NCI-H187 (cell line): ENCODE results near the gene FMR1.

Experiments
- DNase-seq, 2 experiments: peaks; one replicate each; lab custom pipeline; 2025; lab: John Stamatoyannopoulos, UW

The FMR1 gene

GRCh38 chrX:147916375-147916968, 4.8 kb downstream of the FMR1 start:
- DNase-seq = no peak

DNA sequence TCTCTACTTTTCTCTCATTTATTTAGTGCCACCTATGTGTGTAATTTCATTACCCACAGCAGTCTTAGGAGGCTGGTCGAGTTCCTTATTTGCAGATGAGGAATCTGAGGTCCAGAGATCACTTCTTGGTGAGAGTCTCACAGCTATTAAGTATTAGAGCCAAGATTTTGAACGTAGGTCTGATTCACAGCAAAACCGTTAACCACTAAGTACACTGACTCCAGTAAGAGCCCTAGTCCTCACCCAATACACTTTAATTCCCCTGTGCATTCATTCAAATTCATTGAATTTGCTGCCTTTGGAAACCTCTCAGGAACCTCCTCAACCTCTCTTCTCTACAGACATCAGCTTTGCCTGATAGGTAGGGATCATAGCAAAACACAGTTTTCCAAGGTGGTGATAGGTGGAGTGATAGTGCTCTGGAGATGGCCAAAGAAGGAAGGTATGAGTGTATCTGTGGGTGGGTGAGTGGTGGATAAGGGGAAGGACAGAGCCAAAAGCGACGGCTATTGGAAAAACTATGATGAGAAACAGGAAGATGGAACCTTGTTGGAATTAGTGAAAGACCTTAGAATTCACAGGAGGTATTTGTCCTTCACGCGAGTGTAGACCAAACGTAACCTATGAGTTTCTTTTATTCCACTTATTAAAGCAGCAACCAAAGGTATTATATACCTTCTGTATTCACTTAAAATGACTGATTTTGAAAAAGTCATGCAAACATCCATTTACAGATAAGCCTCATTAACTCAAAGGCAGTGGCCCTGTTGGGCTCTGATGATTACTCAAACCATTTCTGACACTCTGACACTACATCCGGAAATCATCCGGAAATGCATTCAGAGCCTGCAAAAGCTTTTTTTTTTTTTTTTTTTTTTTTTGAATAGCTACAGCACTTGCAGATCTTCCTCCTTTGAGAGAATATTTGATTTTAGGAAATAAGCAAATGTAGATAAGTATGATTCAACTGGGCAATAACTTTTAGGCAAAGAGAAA, 6.3 kb downstream of the FMR1 start:
- DNase-seq = no peak

DNA sequence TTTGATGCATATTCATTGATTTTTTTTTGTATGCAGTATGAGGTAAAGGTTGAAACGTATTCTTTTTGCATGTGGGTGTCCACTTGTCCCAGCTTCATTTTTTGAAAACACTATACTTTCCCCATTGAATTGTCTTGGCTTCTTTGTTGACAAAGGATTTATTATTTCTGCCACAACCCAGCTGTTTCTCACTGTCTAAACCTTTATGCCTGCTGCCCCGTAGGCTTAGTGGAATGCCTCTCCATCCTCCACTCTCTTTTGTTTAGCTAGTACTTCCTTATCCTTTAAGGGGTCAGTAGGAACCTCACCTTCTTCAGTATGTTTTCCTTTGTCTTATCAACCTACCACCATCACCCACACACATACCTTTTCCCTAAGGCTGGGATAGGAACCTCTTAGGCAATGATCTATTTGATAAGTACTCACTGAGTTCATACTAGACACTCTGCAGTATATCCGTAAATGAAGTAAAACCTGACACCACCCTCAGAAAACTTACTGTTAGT, 8.5 kb downstream of the FMR1 start:
- DNase-seq = no peak

- DNase-seq = no peak
These were observed 11.9 kb downstream of the FMR1 start for GRCh38 chrX:147923605-147924004.

- no peak for DNase-seq
These were observed 15.5 kb downstream of the FMR1 start for GRCh38 chrX:147927256-147927655.

DNA sequence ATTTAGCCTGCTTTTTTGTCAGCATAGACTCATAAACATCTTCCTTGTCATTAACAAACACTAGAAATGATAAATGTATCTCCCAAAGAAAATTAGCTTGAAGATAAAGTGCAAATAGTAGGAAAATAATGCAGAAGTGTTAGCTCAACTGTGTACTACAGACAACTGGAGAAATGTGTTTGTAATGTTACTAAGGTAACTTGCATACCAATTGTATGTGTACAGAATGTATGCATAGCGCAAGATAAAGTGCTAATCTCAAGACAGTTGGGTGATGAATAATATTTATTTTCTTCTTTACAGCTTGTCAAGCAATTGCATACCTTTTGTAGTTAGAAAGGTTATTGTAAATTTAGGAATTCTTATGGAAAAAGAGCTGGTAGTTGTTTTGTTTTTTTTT, 22.1 kb downstream of the FMR1 start:
- no peak for DNase-seq

- no peak for DNase-seq
These were observed 23.5 kb downstream of the FMR1 start for GRCh38 chrX:147935156-147935758.

- DNase-seq = no peak
These were observed 33.6 kb downstream of the FMR1 start for GRCh38 chrX:147945286-147945685.

DNA sequence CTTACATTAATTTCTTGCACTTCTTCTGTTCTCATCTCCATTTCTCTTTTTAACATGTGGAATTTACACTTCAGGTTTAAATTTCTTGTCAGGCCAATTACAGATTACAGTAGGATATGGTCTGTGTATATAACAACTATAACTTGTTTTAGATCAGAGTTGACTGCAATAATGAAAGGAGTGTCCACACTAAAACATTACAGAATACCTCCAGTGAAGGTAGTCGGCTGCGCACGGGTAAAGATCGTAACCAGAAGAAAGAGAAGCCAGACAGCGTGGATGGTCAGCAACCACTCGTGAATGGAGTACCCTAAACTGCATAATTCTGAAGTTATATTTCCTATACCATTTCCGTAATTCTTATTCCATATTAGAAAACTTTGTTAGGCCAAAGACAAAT, 36.8 kb downstream of the FMR1 start:
- no peak for DNase-seq

GRCh38 chrX:147950352-147950751, 38.6 kb downstream of the FMR1 start:
- no peak for DNase-seq

DNA sequence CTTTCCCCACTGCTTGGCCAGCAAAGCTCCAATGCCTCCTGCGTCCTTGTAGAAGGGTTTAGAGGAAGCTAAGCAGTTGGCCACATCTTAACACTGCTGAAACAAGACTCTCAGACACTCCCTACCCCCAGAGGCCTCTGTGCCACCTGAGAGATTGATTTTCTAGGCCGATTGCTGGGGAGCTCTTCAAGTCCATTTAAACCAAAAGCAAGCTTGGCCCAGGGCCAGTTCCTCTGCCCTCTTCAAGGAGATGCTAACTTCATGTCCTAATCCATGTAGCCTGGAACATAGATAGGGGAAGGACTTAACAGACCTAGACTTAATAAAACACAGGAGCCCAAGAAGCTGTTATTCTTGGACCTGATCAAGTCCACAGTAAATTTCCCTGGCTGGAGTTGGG, 42.3 kb downstream of the FMR1 start:
- DNase-seq = peak in 1 of 2 experiments; percentile 44

DNA sequence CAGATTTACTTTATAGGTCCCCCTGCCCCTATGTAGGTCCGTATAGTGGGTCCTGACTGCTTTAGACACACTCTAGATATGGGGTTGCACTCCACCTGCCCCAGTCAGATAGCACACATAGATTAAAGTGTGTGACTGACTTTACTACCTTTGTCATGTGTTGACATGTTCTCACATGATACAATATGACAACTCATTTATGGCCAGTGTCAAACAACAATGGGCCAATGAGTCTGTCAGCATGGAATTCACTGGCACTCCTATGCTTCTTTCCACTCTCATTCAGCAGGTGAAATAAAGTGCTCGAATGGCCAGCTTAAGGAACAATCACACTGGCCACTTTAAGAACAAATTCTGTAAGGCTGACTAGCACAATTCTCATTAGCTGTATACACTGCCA, 45.6 kb downstream of the FMR1 start:
- DNase-seq = no peak

- no peak for DNase-seq
These were observed 46.6 kb downstream of the FMR1 start for GRCh38 chrX:147958291-147958690.

- DNase-seq = no peak
These were observed 49.0 kb downstream of the FMR1 start for GRCh38 chrX:147960722-147961121.

- no peak for DNase-seq
These were observed 50.8 kb downstream of the FMR1 start for GRCh38 chrX:147962476-147962875.

DNA sequence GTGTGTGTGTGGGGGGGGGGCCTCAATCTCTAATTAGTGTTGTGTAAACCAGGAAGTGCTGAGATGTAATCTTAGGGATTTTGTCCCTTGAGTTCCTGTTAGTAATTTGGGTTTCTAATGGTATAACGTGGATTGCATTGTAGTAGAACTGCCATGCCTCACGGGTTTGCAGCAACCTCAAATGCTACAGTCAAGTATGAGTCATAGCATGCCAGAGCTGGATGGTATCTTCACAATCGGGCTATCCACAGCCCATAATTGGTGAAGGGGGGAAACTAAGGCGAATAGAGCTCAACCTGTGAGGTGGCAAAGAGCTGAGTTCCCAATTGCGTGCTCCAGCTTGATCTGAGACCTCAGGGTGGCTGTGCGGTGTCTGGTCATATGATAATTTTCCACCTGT, 67.2 kb downstream of the FMR1 start:
- no peak for DNase-seq

- DNase-seq = no peak
These were observed 69.5 kb downstream of the FMR1 start, which contains the start of gene FMR1NB for GRCh38 chrX:147981038-147981752. Gene FMR1NB (plus strand): TSS chrX:147981337. CDS start chrX:147981403, 66 bp downstream.
